HL-60 (cell line): ENCODE data around the gene HTR3B.

ENCODE experiments used
- GABPA ChIP-seq: IDR thresholded peaks from 2 replicates; pipeline ENCODE4 v1.6.1; 2012; ENCODE audit warnings: low read depth
- POLR2AphosphoS5 ChIP-seq: IDR thresholded peaks from 2 replicates; pipeline ENCODE4 v1.6.1; 2012; ENCODE audit warnings: low read depth
- SPI1 ChIP-seq: IDR thresholded peaks from 2 replicates; pipeline ENCODE4 v1.6.1; 2012; ENCODE audit warnings: low read depth, mild to moderate bottlenecking, borderline replicate concordance
- TF ChIP-seq, protein P1 (sequence below): IDR thresholded peaks from one replicate; pipeline ENCODE4 v1.5.1; 2011; ENCODE audit warnings: low read length, control low read depth, inconsistent platforms; ENCODE audit not compliant: insufficient read depth
- TF ChIP-seq, protein P2 (sequence below): IDR thresholded peaks from 2 replicates; pipeline ENCODE4 v1.6.1; 2012; ENCODE audit warnings: low read depth; ENCODE audit not compliant: insufficient replicate concordance

DNA sequence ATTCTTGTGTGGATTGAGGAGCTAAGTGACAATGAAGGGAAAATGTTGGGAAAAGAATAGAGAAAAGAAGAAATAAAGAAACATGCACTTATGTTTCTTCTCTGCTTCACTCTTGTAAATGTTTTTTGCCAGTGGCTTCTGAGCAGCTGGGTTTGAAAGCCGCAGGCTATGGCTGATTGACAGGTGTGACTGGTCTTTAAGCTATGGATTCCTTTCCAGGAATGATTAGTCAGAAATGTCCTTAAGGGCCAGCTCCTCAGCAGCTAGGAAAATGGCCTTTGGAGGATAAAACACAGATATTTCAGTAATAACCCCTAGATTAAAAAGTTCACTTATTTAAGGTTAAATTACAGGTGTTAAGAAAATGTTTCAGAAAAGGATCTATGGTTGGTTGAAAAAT, 22.7 kb upstream of the HTR3B start:
- TF ChIP-seq SPI1 (no peak), POLR2AphosphoS5 (no peak), GABPA (no peak)
- TF ChIP-seq, protein P1, sequence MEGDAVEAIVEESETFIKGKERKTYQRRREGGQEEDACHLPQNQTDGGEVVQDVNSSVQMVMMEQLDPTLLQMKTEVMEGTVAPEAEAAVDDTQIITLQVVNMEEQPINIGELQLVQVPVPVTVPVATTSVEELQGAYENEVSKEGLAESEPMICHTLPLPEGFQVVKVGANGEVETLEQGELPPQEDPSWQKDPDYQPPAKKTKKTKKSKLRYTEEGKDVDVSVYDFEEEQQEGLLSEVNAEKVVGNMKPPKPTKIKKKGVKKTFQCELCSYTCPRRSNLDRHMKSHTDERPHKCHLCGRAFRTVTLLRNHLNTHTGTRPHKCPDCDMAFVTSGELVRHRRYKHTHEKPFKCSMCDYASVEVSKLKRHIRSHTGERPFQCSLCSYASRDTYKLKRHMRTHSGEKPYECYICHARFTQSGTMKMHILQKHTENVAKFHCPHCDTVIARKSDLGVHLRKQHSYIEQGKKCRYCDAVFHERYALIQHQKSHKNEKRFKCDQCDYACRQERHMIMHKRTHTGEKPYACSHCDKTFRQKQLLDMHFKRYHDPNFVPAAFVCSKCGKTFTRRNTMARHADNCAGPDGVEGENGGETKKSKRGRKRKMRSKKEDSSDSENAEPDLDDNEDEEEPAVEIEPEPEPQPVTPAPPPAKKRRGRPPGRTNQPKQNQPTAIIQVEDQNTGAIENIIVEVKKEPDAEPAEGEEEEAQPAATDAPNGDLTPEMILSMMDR = no peak
- TF ChIP-seq, protein P2, sequence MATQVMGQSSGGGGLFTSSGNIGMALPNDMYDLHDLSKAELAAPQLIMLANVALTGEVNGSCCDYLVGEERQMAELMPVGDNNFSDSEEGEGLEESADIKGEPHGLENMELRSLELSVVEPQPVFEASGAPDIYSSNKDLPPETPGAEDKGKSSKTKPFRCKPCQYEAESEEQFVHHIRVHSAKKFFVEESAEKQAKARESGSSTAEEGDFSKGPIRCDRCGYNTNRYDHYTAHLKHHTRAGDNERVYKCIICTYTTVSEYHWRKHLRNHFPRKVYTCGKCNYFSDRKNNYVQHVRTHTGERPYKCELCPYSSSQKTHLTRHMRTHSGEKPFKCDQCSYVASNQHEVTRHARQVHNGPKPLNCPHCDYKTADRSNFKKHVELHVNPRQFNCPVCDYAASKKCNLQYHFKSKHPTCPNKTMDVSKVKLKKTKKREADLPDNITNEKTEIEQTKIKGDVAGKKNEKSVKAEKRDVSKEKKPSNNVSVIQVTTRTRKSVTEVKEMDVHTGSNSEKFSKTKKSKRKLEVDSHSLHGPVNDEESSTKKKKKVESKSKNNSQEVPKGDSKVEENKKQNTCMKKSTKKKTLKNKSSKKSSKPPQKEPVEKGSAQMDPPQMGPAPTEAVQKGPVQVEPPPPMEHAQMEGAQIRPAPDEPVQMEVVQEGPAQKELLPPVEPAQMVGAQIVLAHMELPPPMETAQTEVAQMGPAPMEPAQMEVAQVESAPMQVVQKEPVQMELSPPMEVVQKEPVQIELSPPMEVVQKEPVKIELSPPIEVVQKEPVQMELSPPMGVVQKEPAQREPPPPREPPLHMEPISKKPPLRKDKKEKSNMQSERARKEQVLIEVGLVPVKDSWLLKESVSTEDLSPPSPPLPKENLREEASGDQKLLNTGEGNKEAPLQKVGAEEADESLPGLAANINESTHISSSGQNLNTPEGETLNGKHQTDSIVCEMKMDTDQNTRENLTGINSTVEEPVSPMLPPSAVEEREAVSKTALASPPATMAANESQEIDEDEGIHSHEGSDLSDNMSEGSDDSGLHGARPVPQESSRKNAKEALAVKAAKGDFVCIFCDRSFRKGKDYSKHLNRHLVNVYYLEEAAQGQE = no peak
